ENCODE data around the gene CFAP77.

The CFAP77 gene

DNA sequence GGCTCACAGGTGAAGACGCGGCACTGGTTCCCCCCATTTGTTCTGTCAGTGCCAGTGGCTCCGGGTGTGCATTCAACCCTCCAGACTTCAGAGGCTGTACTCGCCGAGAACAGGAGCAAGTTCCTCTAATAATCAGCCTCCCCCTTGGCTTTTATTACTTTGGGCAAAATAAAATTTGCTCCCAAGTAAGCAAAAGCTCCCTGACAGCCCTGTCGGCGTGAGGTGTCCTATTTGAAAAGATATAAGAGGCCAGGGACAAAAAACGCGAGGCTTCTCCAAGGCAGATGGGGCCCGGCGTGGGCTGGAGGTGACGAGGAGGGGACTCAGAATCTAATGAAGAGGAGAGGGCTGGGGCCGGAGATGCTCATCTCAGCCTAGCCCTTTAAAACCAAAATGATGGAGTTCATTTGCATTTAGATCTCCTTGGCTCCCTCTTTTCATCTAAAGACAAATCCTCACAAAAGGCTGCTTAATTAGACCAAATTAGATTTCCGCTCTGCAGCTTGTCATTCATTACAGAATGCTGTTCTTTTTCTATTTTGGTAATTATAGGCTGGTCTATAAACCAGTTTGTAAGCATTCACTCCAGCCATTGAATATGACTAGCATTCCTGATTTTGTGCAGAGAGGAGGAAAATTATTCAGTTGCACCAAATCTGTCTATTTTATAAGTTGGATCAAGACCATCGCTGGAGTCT is 68.5 kb downstream of the CFAP77 start:
- TF ChIP-seq ZNF747 (tag by site-specific recombination; IDR thresholded peaks at IDR 0.05), result no peak
- TF ChIP-seq ZNF121 (tag by site-specific recombination; IDR thresholded peaks at IDR 0.05), result no peak
- TF ChIP-seq PRDM1 (tag by site-specific recombination; IDR thresholded peaks at IDR 0.05), result no peak
- Histone ChIP-seq H3K36me3 (ENCODE audit: control insufficient read depth in 2 of 2, insufficient read depth in 1 of 2, low read length in 2 of 2) (no peaks in the 10 kb centered on the region), H3K27ac (ENCODE audit: extremely low read depth, low read depth, low read length) (no peak overlapping the region), H3K4me1 (ENCODE audit: control insufficient read depth, insufficient read depth, low read length) (no peaks in the 10 kb centered on the region), H3K9me3 (ENCODE audit: control insufficient read depth, insufficient read depth, low read depth, low read length) (no peaks in the 10 kb centered on the region), H3K4me3 (ENCODE audit: low read depth, low read length) (no peak overlapping the region)
- ChIA-PET POLR2A (no interaction called here), CTCF (interaction anchor here (0.5 to 0.8 kb wide), 3 partner anchors 69 to 759 kb away, joined by 3 to 7 read pairs (median 4); no protein-coding TSS in a partner anchor)

DNA sequence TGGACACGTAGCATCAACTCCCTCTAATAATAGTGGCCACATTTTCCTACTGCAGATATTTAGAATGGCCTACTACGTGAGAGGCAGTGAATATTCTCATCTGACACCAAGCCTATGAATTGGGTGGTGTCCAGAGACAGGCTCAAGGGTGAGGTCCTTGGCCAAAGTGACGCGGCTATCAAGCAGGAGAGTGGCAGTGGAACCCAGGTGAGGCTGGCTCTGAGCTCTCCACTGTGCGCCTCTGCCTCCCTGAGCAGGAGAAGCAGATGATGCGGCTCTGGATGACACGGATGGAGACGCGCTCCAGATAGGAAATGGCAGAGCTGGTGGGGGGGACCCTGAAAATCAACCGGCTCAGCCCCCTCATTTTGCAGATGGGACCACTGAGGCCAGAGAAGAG is 69.7 kb downstream of the CFAP77 start:
- CTCF ChIA-PET, result interaction anchor here (0.8 kb wide), 1 partner anchor 110 kb away, joined by 3 read pairs; no protein-coding TSS in a partner anchor
- POLR2A ChIA-PET, result no interaction called here
- Histone ChIP-seq H3K4me1 (ENCODE audit: control insufficient read depth, insufficient read depth, low read length) (no peaks in the 10 kb centered on the region), H3K36me3 (ENCODE audit: control insufficient read depth in 2 of 2, insufficient read depth in 1 of 2, low read length in 2 of 2) (no peaks in the 10 kb centered on the region), H3K9me3 (ENCODE audit: control insufficient read depth, insufficient read depth, low read depth, low read length) (no peaks in the 10 kb centered on the region), H3K27ac (ENCODE audit: extremely low read depth, low read depth, low read length) (no peak overlapping the region), H3K4me3 (ENCODE audit: low read depth, low read length) (no peak overlapping the region)
- TF ChIP-seq, protein P1, sequence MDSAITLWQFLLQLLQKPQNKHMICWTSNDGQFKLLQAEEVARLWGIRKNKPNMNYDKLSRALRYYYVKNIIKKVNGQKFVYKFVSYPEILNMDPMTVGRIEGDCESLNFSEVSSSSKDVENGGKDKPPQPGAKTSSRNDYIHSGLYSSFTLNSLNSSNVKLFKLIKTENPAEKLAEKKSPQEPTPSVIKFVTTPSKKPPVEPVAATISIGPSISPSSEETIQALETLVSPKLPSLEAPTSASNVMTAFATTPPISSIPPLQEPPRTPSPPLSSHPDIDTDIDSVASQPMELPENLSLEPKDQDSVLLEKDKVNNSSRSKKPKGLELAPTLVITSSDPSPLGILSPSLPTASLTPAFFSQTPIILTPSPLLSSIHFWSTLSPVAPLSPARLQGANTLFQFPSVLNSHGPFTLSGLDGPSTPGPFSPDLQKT (IDR thresholded peaks at IDR 0.05; ENCODE audit: borderline replicate concordance, low read depth, low read length), result no peak
- TF ChIP-seq, protein P2, sequence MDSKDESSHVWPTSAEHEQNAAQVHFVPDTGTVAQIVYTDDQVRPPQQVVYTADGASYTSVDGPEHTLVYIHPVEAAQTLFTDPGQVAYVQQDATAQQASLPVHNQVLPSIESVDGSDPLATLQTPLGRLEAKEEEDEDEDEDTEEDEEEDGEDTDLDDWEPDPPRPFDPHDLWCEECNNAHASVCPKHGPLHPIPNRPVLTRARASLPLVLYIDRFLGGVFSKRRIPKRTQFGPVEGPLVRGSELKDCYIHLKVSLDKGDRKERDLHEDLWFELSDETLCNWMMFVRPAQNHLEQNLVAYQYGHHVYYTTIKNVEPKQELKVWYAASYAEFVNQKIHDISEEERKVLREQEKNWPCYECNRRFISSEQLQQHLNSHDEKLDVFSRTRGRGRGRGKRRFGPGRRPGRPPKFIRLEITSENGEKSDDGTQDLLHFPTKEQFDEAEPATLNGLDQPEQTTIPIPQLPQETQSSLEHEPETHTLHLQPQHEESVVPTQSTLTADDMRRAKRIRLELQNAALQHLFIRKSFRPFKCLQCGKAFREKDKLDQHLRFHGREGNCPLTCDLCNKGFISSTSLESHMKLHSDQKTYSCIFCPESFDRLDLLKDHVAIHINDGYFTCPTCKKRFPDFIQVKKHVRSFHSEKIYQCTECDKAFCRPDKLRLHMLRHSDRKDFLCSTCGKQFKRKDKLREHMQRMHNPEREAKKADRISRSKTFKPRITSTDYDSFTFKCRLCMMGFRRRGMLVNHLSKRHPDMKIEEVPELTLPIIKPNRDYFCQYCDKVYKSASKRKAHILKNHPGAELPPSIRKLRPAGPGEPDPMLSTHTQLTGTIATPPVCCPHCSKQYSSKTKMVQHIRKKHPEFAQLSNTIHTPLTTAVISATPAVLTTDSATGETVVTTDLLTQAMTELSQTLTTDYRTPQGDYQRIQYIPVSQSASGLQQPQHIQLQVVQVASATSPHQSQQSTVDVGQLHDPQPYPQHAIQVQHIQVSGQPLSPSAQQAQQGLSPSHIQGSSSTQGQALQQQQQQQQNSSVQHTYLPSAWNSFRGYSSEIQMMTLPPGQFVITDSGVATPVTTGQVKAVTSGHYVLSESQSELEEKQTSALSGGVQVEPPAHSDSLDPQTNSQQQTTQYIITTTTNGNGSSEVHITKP (tag by site-specific recombination; IDR thresholded peaks at IDR 0.05), result no peak
- TF ChIP-seq ZSCAN23 (tag by site-specific recombination; IDR thresholded peaks at IDR 0.05) (no peak), ZNF426 (tag by site-specific recombination; IDR thresholded peaks at IDR 0.05) (no peak), GLIS1 (tag by site-specific recombination; IDR thresholded peaks at IDR 0.05) (no peak), ZNF140 (tag by site-specific recombination; IDR thresholded peaks at IDR 0.05) (no peak), ZNF776 (tag by site-specific recombination; IDR thresholded peaks at IDR 0.05; ENCODE audit: borderline replicate concordance) (no peak), ZNF843 (tag by site-specific recombination; IDR thresholded peaks at IDR 0.05) (no peak), MZF1 (tag by site-specific recombination; IDR thresholded peaks at IDR 0.05; ENCODE audit: borderline replicate concordance) (no peak), ZNF132 (tag by site-specific recombination; IDR thresholded peaks at IDR 0.05; ENCODE audit: borderline replicate concordance) (no peak), ZNF785 (tag by site-specific recombination; IDR thresholded peaks at IDR 0.05) (no peak), ZNF530 (tag by site-specific recombination; IDR thresholded peaks at IDR 0.05; ENCODE audit: low read depth) (no peak), ZNF621 (tag by site-specific recombination; IDR thresholded peaks at IDR 0.05) (no peak), ZFHX2 (tag by site-specific recombination; conservative IDR thresholded peaks at IDR 0.05) (no peak)
- TF ChIP-seq, protein P3, sequence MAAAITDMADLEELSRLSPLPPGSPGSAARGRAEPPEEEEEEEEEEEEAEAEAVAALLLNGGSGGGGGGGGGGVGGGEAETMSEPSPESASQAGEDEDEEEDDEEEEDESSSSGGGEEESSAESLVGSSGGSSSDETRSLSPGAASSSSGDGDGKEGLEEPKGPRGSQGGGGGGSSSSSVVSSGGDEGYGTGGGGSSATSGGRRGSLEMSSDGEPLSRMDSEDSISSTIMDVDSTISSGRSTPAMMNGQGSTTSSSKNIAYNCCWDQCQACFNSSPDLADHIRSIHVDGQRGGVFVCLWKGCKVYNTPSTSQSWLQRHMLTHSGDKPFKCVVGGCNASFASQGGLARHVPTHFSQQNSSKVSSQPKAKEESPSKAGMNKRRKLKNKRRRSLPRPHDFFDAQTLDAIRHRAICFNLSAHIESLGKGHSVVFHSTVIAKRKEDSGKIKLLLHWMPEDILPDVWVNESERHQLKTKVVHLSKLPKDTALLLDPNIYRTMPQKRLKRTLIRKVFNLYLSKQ (tag by site-specific recombination; IDR thresholded peaks at IDR 0.05; ENCODE audit: borderline replicate concordance), result no peak
- TF ChIP-seq, protein P4, sequence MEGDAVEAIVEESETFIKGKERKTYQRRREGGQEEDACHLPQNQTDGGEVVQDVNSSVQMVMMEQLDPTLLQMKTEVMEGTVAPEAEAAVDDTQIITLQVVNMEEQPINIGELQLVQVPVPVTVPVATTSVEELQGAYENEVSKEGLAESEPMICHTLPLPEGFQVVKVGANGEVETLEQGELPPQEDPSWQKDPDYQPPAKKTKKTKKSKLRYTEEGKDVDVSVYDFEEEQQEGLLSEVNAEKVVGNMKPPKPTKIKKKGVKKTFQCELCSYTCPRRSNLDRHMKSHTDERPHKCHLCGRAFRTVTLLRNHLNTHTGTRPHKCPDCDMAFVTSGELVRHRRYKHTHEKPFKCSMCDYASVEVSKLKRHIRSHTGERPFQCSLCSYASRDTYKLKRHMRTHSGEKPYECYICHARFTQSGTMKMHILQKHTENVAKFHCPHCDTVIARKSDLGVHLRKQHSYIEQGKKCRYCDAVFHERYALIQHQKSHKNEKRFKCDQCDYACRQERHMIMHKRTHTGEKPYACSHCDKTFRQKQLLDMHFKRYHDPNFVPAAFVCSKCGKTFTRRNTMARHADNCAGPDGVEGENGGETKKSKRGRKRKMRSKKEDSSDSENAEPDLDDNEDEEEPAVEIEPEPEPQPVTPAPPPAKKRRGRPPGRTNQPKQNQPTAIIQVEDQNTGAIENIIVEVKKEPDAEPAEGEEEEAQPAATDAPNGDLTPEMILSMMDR (tag by site-specific recombination; IDR thresholded peaks at IDR 0.05), result no peak
